ENCODE data around the gene ADD1.

Gene ADD1

GRCh38 chr4:2805712-2806389 lies 37.8 kb upstream of the ADD1 start:
- no peak for DNase-seq (ENCODE audit: extremely low read depth, insufficient read length)
- no peaks in the 10 kb centered on the region for H3K27me3 ChIP-seq (replicated peaks; ENCODE audit: control insufficient read depth, insufficient read depth, low read length)
- peaks cover 7% of the 10 kb centered on the region for H3K36me3 ChIP-seq (ENCODE audit: control insufficient read depth, insufficient read depth, low read length)
- TF ChIP-seq CTCF (IDR thresholded peaks at IDR 0.05; ENCODE audit: insufficient read depth, low read length, poor library complexity, severe bottlenecking) = no peak
- H3K4me3 ChIP-seq (replicated peaks; ENCODE audit: low read depth, low read length) = no peak overlapping the region

GRCh38 chr4:2806390-2807355 lies 37.0 kb upstream of the ADD1 start:
- Histone ChIP-seq H3K27me3 (replicated peaks; ENCODE audit: control insufficient read depth, insufficient read depth, low read length) (no peaks in the 10 kb centered on the region), H3K36me3 (ENCODE audit: control insufficient read depth, insufficient read depth, low read length) (peaks cover 7% of the 10 kb centered on the region), H3K4me3 (replicated peaks; ENCODE audit: low read depth, low read length) (no peak overlapping the region)
- TF ChIP-seq CTCF (IDR thresholded peaks at IDR 0.05; ENCODE audit: insufficient read depth, low read length, poor library complexity, severe bottlenecking) = no peak
- DNase-seq (ENCODE audit: extremely low read depth, insufficient read length) = no peak

- DNase-seq (ENCODE audit: extremely low read depth, insufficient read length) = no peak
- no peak overlapping the region for H3K4me3 ChIP-seq (replicated peaks; ENCODE audit: low read depth, low read length)
- peaks cover 7% of the 10 kb centered on the region for H3K36me3 ChIP-seq (ENCODE audit: control insufficient read depth, insufficient read depth, low read length)
- TF ChIP-seq CTCF (IDR thresholded peaks at IDR 0.05; ENCODE audit: insufficient read depth, low read length, poor library complexity, severe bottlenecking) = no peak
- H3K27me3 ChIP-seq (replicated peaks; ENCODE audit: control insufficient read depth, insufficient read depth, low read length) = no peaks in the 10 kb centered on the region
Measured at GRCh38 chr4:2807571-2807970, 36.1 kb upstream of the ADD1 start.

GRCh38 chr4:2808001-2808400 lies 35.6 kb upstream of the ADD1 start:
- TF ChIP-seq CTCF (IDR thresholded peaks at IDR 0.05; ENCODE audit: insufficient read depth, low read length, poor library complexity, severe bottlenecking) = no peak
- H3K27me3 ChIP-seq (replicated peaks; ENCODE audit: control insufficient read depth, insufficient read depth, low read length) = no peaks in the 10 kb centered on the region
- H3K4me3 ChIP-seq (replicated peaks; ENCODE audit: low read depth, low read length) = no peak overlapping the region
- DNase-seq (ENCODE audit: extremely low read depth, insufficient read length) = no peak
- H3K36me3 ChIP-seq (ENCODE audit: control insufficient read depth, insufficient read depth, low read length) = peaks cover 7% of the 10 kb centered on the region

- DNase-seq (ENCODE audit: extremely low read depth, insufficient read length) = no peak
- H3K36me3 ChIP-seq (ENCODE audit: control insufficient read depth, insufficient read depth, low read length) = peaks cover 8% of the 10 kb centered on the region
- H3K4me3 ChIP-seq (replicated peaks; ENCODE audit: low read depth, low read length) = no peak overlapping the region
- no peak for TF ChIP-seq CTCF (IDR thresholded peaks at IDR 0.05; ENCODE audit: insufficient read depth, low read length, poor library complexity, severe bottlenecking)
- no peaks in the 10 kb centered on the region for H3K27me3 ChIP-seq (replicated peaks; ENCODE audit: control insufficient read depth, insufficient read depth, low read length)
Measured at GRCh38 chr4:2809610-2810180, 33.9 kb upstream of the ADD1 start.
